Activated T-helper 1 cell treated with anti-CD3 and anti-CD28 coated beads, Interleukin-12 subunit alpha, Interleukin-12 subunit beta, Interleukin-2, Interleukin-4 antibody, amounts not matched to agents 30 ng/mL and 10 ng/mL and 1 ng/mL, durations not matched to agents 14 hours and 24 hours and 36 hours (primary cell): ENCODE measurements around the gene IKZF2. TPM values are rescaled to one million over a fixed set of nuclear protein-coding genes. Genes with fewer than 3 reads are reported as not detected.

Experiments
- DNase-seq: peaks from one replicate; pipeline ENCODE4 v3.0.0; 2021; ENCODE audit warnings: low spot score
- H3K27ac Mint-ChIP-seq: one replicate; pipeline ENCODE4 v1.8.0; 2021; ENCODE audit warnings: mild to moderate bottlenecking, mixed read lengths
- H3K27me3 Mint-ChIP-seq: one replicate; pipeline ENCODE4 v1.8.0; 2022; ENCODE audit warnings: mild to moderate bottlenecking, moderate library complexity, mixed read lengths; ENCODE audit not compliant: insufficient read depth
- H3K36me3 Mint-ChIP-seq: one replicate; pipeline ENCODE4 v1.8.0; 2021; ENCODE audit warnings: low read depth, mixed read lengths
- H3K4me1 Mint-ChIP-seq: one replicate; pipeline ENCODE4 v1.8.0; 2021; ENCODE audit warnings: low read depth, mixed read lengths
- H3K4me3 Mint-ChIP-seq: one replicate; pipeline ENCODE4 v1.8.0; 2021; ENCODE audit warnings: mild to moderate bottlenecking, moderate library complexity, mixed read lengths
- H3K9me3 Mint-ChIP-seq: one replicate; pipeline ENCODE4 v1.8.0; 2021; ENCODE audit warnings: mixed read lengths
- intact Hi-C: fragments of 100-400 bp; cut with micrococcal nuclease; formaldehyde crosslinking; loops from one replicate; pipeline ENCODE4 v1.15.1; 2024
- total RNA-seq: library from RNA; stranded (reverse); gene quantifications from 2 replicates; pipeline ENCODE4 v1.2.3, GENCODE V29; 2022

IKZF2 gene
- total RNA-seq, 1 donor from 2014 or later, result 3.2 TPM

- H3K27me3 Mint-ChIP-seq, result peaks cover 3% of the 10 kb centered on the region
- intact Hi-C loops, result no loop called here
- H3K36me3 Mint-ChIP-seq, result no peaks in the 10 kb centered on the region
- H3K9me3 Mint-ChIP-seq, result no peaks in the 10 kb centered on the region
- DNase-seq, result no peak
- no peak overlapping the region for H3K27ac Mint-ChIP-seq
- no peak overlapping the region for H3K4me3 Mint-ChIP-seq
- no peaks in the 10 kb centered on the region for H3K4me1 Mint-ChIP-seq
These were observed 67.2 kb downstream of the IKZF2 start for GRCh38 chr2:213084261-213084660.

- Mint-ChIP-seq H3K4me1 (no peaks in the 10 kb centered on the region), H3K27me3 (peaks cover 3% of the 10 kb centered on the region), H3K9me3 (no peaks in the 10 kb centered on the region), H3K36me3 (no peaks in the 10 kb centered on the region), H3K4me3 (no peak overlapping the region), H3K27ac (no peak overlapping the region)
- no peak for DNase-seq
- intact Hi-C loops, result no loop called here
These were observed 70.3 kb downstream of the IKZF2 start for GRCh38 chr2:213080969-213081617.

- peaks cover 3% of the 10 kb centered on the region for H3K27me3 Mint-ChIP-seq
- H3K4me1 Mint-ChIP-seq, result no peaks in the 10 kb centered on the region
- no peak for DNase-seq
- intact Hi-C loops, result no loop called here
- no peaks in the 10 kb centered on the region for H3K9me3 Mint-ChIP-seq
- no peak overlapping the region for H3K27ac Mint-ChIP-seq
- H3K36me3 Mint-ChIP-seq, result no peaks in the 10 kb centered on the region
- H3K4me3 Mint-ChIP-seq, result no peak overlapping the region
These were observed 71.7 kb downstream of the IKZF2 start for GRCh38 chr2:213079756-213080155.

GRCh38 chr2:213078686-213079085 lies 72.7 kb downstream of the IKZF2 start:
- Mint-ChIP-seq H3K27ac (no peak overlapping the region), H3K9me3 (no peaks in the 10 kb centered on the region), H3K36me3 (no peaks in the 10 kb centered on the region), H3K4me1 (no peaks in the 10 kb centered on the region), H3K27me3 (peaks cover 3% of the 10 kb centered on the region), H3K4me3 (no peak overlapping the region)
- intact Hi-C loops, result no loop called here
- DNase-seq, result no peak

- Mint-ChIP-seq H3K4me3 (no peak overlapping the region), H3K4me1 (no peaks in the 10 kb centered on the region), H3K36me3 (no peaks in the 10 kb centered on the region), H3K9me3 (no peaks in the 10 kb centered on the region), H3K27me3 (peaks cover 5% of the 10 kb centered on the region), H3K27ac (no peak overlapping the region)
- no peak for DNase-seq
- intact Hi-C loops, result no loop called here
These were observed 81.9 kb downstream of the IKZF2 start for GRCh38 chr2:213069531-213069930.

DNA sequence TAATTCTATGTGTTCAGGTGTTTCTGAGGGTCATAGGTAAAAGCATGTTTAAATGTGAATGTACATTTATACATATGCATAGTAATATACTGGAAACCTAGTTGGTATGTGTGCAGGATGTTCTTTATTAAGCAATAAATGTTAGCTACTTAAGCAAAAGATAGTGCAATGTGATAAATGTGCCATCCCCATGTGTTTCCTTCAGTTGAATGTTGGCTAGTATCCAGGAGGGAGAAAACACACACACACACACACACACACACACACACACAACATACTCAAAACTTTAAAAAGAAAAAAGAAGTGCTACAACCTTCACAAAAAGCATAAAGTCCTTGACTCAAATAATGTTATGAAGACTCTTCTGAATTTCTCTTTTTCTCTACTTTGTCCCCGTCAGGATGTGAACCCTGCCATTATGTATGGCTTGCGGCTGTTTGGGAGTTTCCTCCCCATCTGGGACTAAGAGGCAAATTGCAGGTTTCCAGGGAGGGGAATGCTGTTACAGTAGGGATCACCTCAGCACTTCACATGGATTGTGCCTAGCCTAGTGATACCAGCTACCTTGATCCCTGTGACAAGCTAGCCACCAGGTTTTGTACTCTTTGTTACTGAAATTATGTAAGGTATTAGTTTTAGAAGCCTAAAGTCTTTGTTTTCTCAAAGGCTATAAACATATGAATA lies 82.6 kb downstream of the IKZF2 start:
- H3K36me3 Mint-ChIP-seq, result no peaks in the 10 kb centered on the region
- no peaks in the 10 kb centered on the region for H3K9me3 Mint-ChIP-seq
- no peaks in the 10 kb centered on the region for H3K4me1 Mint-ChIP-seq
- H3K27me3 Mint-ChIP-seq, result peaks cover 5% of the 10 kb centered on the region
- DNase-seq, result no peak
- H3K27ac Mint-ChIP-seq, result no peak overlapping the region
- intact Hi-C loops, result no loop called here
- no peak overlapping the region for H3K4me3 Mint-ChIP-seq

- Mint-ChIP-seq H3K27me3 (peaks cover 5% of the 10 kb centered on the region), H3K36me3 (no peaks in the 10 kb centered on the region), H3K4me1 (no peaks in the 10 kb centered on the region), H3K4me3 (no peak overlapping the region), H3K9me3 (no peaks in the 10 kb centered on the region), H3K27ac (no peak overlapping the region)
- intact Hi-C loops, result no loop called here
- DNase-seq, result no peak
These were observed 83.5 kb downstream of the IKZF2 start for GRCh38 chr2:213067888-213068287.

DNA sequence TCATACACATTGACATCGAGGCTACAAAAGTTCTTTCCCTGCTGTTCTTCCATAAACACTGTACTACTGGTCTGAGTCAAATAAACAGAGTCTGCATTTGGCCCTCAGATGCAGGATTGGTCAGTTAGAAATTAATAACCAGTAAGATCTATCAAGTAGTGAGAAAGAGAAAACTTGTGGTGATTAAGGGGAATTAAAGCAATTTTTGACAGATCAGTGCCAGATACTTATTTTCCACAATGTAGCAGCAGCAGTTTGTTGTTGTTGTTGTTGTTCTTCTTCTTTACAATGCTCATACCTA lies 85.0 kb downstream of the IKZF2 start:
- H3K36me3 Mint-ChIP-seq, result no peaks in the 10 kb centered on the region
- no peak overlapping the region for H3K27ac Mint-ChIP-seq
- DNase-seq, result no peak
- no peaks in the 10 kb centered on the region for H3K9me3 Mint-ChIP-seq
- intact Hi-C loops, result no loop called here
- no peaks in the 10 kb centered on the region for H3K4me1 Mint-ChIP-seq
- H3K4me3 Mint-ChIP-seq, result no peak overlapping the region
- H3K27me3 Mint-ChIP-seq, result peaks cover 2% of the 10 kb centered on the region

DNA sequence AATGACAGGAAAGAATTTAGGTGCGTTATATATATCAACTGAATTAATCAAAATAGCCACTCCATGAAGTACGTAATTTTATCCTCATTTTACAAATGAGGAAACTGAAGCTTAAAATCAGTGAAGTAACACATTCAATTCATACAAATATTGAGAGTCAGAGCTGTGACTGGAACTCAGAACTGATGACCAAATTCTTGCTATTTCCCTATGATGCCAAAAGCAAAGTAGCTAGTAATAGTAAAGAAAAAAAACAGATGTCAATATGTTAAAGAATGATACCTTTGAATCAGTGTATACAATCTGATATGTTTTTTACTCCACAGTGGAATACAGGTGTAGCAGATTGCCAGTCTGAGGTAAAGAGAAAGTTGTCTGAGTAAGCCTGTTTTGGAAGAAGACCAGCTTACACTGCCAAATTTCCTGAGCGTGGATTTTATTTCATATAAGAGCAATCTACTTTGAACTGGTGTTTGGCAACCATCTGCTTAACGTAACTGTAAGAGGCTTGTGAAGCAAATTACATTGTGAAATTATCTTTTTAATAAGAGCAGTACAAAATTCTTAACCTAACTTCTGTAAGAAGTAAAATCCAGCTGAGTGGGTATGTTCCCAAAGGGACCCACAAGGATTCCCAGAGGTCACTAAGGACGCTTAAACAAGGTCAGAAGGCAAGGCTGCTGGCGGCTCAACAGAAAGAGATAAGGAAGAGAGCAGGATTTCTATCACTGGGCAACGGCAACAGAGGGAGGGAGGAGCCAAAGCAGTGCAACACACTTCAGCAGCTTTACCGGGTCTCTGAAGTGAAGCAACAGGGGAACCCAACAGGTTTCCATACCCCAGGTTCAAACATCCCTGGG lies 85.6 kb downstream of the IKZF2 start:
- Mint-ChIP-seq H3K27me3 (peaks cover 2% of the 10 kb centered on the region), H3K4me1 (no peaks in the 10 kb centered on the region), H3K9me3 (no peaks in the 10 kb centered on the region), H3K36me3 (no peaks in the 10 kb centered on the region), H3K4me3 (no peak overlapping the region), H3K27ac (no peak overlapping the region)
- DNase-seq, result no peak
- intact Hi-C loops, result loop anchor here (1.0 kb wide), 1 partner anchor 335 kb away; no protein-coding TSS in a partner anchor

- Mint-ChIP-seq H3K4me3 (no peak overlapping the region), H3K36me3 (no peaks in the 10 kb centered on the region), H3K27ac (no peak overlapping the region), H3K9me3 (no peaks in the 10 kb centered on the region), H3K4me1 (no peaks in the 10 kb centered on the region), H3K27me3 (peaks cover 2% of the 10 kb centered on the region)
- no peak for DNase-seq
- intact Hi-C loops, result no loop called here
These were observed 87.3 kb downstream of the IKZF2 start for GRCh38 chr2:213064099-213064498.

- Mint-ChIP-seq H3K9me3 (no peaks in the 10 kb centered on the region), H3K36me3 (no peaks in the 10 kb centered on the region), H3K27me3 (no peaks in the 10 kb centered on the region), H3K4me1 (no peaks in the 10 kb centered on the region), H3K4me3 (no peak overlapping the region), H3K27ac (no peak overlapping the region)
- intact Hi-C loops, result no loop called here
- DNase-seq, result no peak
These were observed 93.4 kb downstream of the IKZF2 start for GRCh38 chr2:213057977-213058376.

GRCh38 chr2:213046431-213046830 lies 105.0 kb downstream of the IKZF2 start:
- intact Hi-C loops, result no loop called here
- H3K4me3 Mint-ChIP-seq, result no peak overlapping the region

GRCh38 chr2:213043566-213043965 lies 107.8 kb downstream of the IKZF2 start:
- no peak for DNase-seq
- Mint-ChIP-seq H3K27ac (no peak overlapping the region), H3K4me3 (no peak overlapping the region), H3K9me3 (no peaks in the 10 kb centered on the region), H3K36me3 (no peaks in the 10 kb centered on the region), H3K4me1 (no peaks in the 10 kb centered on the region), H3K27me3 (no peaks in the 10 kb centered on the region)
- intact Hi-C loops, result no loop called here

More at GRCh38 chr2:213046431-213046830, 105.0 kb downstream of the IKZF2 start:
- Mint-ChIP-seq H3K27me3 (peaks cover 2% of the 10 kb centered on the region), H3K27ac (no peak overlapping the region), H3K36me3 (no peaks in the 10 kb centered on the region), H3K9me3 (no peaks in the 10 kb centered on the region), H3K4me1 (no peaks in the 10 kb centered on the region)
- DNase-seq, result no peak
